Measurements from ENCODE around the gene ELOF1.
"Not testable (repeated sequence)": the region's sequence is repeated elsewhere in the genome, so short reads cannot be mapped to it uniquely, and the experiment has no call there.

ELOF1 gene

GRCh38 chr19:11566164-11566563 lies 7.1 kb upstream of the ELOF1 start:
- DNase-seq, result no peak

GRCh38 chr19:11565649-11565980 lies 6.6 kb upstream of the ELOF1 start:
- DNase-seq, result not testable (repeated sequence)

- DNase-seq, result not testable (repeated sequence)
Measured at GRCh38 chr19:11564082-11564807, 5.2 kb upstream of the ELOF1 start.

GRCh38 chr19:11563532-11563931 lies 4.5 kb upstream of the ELOF1 start:
- DNase-seq, result no peak

GRCh38 chr19:11560404-11561051 lies 1.5 kb upstream of the ELOF1 start:
- DNase-seq, result peak; percentile 72

GRCh38 chr19:11556634-11557420 lies 2.2 kb downstream of the ELOF1 start:
- no peak for DNase-seq

GRCh38 chr19:11555246-11555645 lies 3.8 kb downstream of the ELOF1 start:
- DNase-seq, result no peak

GRCh38 chr19:11554160-11554559 lies 4.9 kb downstream of the ELOF1 start:
- no peak for DNase-seq

- no peak for DNase-seq
Measured at GRCh38 chr19:11552666-11553372, 6.2 kb downstream of the ELOF1 start.

- no peak for DNase-seq
Measured at GRCh38 chr19:11551603-11552235, 7.3 kb downstream of the ELOF1 start.

GRCh38 chr19:11550265-11550664 lies 8.8 kb downstream of the ELOF1 start:
- no peak for DNase-seq

- no peak for DNase-seq
Measured at GRCh38 chr19:11549386-11549953, 9.6 kb downstream of the ELOF1 start.

- no peak for DNase-seq
Measured at GRCh38 chr19:11547929-11548700, 10.9 kb downstream of the ELOF1 start.

GRCh38 chr19:11541238-11541637 lies 17.8 kb downstream of the ELOF1 start:
- DNase-seq, result no peak

- DNase-seq, result no peak
Measured at GRCh38 chr19:11540645-11541044, 18.4 kb downstream of the ELOF1 start.

- peak; percentile 78 for DNase-seq
Measured at GRCh38 chr19:11539495-11540365, 19.3 kb downstream of the ELOF1 start.

GRCh38 chr19:11538232-11539036 lies 20.6 kb downstream of the ELOF1 start, which contains the start of gene CNN1:
Gene CNN1, plus strand, starts transcription at chr19:11538851. Its CDS starts 77 bp downstream, at chr19:11538928.
- peak; percentile 94 for DNase-seq

- DNase-seq, result peak; percentile 91
Measured at GRCh38 chr19:11535792-11536595, 23.0 kb downstream of the ELOF1 start.

GRCh38 chr19:11534948-11535347 lies 24.1 kb downstream of the ELOF1 start:
- DNase-seq, result no peak
